GM04503 (cell line): ENCODE data around the gene SEPTIN10.

Source experiments
- DNase-seq: peaks from one replicate; pipeline ENCODE4 v3.0.0-alpha.2; 2012; ENCODE audit warnings: low read depth

The SEPTIN10 gene

GRCh38 chr2:109523121-109523520, 90.6 kb downstream of the SEPTIN10 start:
- DNase-seq = no peak

GRCh38 chr2:109522063-109522374, 91.7 kb downstream of the SEPTIN10 start:
- no peak for DNase-seq

GRCh38 chr2:109521233-109522062, 92.3 kb downstream of the SEPTIN10 start:
- no peak for DNase-seq

GRCh38 chr2:109519513-109519912, 94.3 kb downstream of the SEPTIN10 start:
- no peak for DNase-seq

GRCh38 chr2:109517118-109517889, 96.5 kb downstream of the SEPTIN10 start:
- DNase-seq = no peak

- no peak for DNase-seq
Observed at GRCh38 chr2:109516445-109517117, 97.2 kb downstream of the SEPTIN10 start.

GRCh38 chr2:109514857-109515256, 98.9 kb downstream of the SEPTIN10 start:
- DNase-seq = no peak

GRCh38 chr2:109513749-109514588, 99.8 kb downstream of the SEPTIN10 start:
- DNase-seq = peak; percentile 87

GRCh38 chr2:109513230-109513629, 100.5 kb downstream of the SEPTIN10 start:
- DNase-seq = no peak

GRCh38 chr2:109512076-109512475, 101.7 kb downstream of the SEPTIN10 start:
- DNase-seq = no peak

GRCh38 chr2:109511168-109511567, 102.6 kb downstream of the SEPTIN10 start:
- DNase-seq = no peak

- DNase-seq = no peak
Observed at GRCh38 chr2:109510136-109511028, 103.4 kb downstream of the SEPTIN10 start.

GRCh38 chr2:109508556-109508955, 105.2 kb downstream of the SEPTIN10 start:
- no peak for DNase-seq

GRCh38 chr2:109507828-109508227, 105.9 kb downstream of the SEPTIN10 start:
- DNase-seq = no peak

GRCh38 chr2:109507217-109507616, 106.5 kb downstream of the SEPTIN10 start:
- no peak for DNase-seq

GRCh38 chr2:109503191-109503590, 110.6 kb downstream of the SEPTIN10 start:
- DNase-seq = no peak

- no peak for DNase-seq
Observed at GRCh38 chr2:109501461-109501860, 112.3 kb downstream of the SEPTIN10 start.

- no peak for DNase-seq
Observed at GRCh38 chr2:109500910-109501309, 112.9 kb downstream of the SEPTIN10 start.

- DNase-seq = no peak
Observed at GRCh38 chr2:109499566-109499965, 114.2 kb downstream of the SEPTIN10 start.

- DNase-seq = no peak
Observed at GRCh38 chr2:109498906-109499305, 114.9 kb downstream of the SEPTIN10 start.
